Skin of body (tissue), 2 donors: ENCODE measurements around the gene S100A3. TPM values are rescaled to one million over a fixed set of nuclear protein-coding genes. Genes with fewer than 3 reads are reported as not detected.
"Not testable (repeated sequence)": the region's sequence is repeated elsewhere in the genome, so short reads cannot be mapped to it uniquely, and the experiment has no call there.

Experiments used
- DNase-seq: peaks from one replicate; lab custom pipeline; 2025; lab: John Stamatoyannopoulos, UW
- total RNA-seq: library from RNA; depleted of rRNA; stranded (reverse); fragments of >200 nt; gene quantifications from one replicate; pipeline ENCODE4 v1.2.3, GENCODE V29; 2014

Gene S100A3
- total RNA-seq, 1 donor from 2014 or later, result 36.0 TPM

DNA sequence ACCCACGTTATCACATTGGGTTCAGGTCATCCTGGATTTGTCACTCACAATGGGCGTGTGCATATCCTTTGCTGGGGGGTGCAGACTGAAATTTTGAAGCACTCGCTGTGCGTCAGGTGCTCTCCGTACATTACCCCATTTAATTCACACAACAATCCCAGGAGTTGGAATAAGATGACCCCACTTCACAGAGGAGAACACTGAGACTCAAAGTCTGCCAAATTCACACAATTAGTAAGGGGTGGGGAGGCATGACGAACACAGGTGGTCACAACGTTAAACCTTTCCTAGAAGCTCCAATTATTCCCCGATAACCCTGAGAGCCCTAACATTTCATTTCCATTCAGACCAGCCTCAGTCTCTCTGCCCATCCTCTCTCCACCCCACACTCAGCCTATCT is 20.4 kb upstream of the S100A3 start:
- DNase-seq, result no peak

DNA sequence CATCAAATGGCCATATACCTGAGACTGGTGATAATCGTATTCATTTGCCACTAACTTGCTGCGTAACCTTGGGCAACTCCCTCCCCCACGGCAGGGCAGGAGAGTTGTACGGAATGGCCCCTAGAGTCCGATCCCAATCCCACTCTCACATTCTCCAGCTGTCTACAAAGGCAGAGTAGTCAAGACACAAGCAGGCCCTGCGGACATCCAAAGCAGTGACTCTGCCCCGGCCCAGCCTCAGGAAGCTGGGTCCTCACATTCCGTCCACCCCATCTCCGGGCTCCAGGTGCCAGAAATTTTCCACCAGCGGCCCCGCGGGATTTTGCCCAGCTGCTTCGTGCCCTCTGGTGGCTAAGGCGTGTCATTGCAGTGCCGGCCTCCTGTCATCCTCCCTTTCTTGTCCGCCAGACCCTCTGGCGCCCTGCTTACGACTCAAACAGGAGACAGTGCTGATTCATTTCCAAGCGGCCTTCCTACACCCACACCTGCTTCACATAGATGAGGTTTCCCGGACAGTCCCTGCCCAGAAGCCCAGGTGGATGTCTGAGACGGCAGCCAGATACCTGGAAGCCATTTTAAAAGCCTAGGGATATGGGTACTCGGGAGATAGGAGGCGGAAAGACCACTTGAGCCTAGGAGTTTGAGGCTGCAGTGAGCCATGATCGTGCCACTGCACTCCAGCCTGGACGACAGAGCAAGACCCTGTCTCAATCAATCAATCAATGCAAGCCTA is 19.5 kb upstream of the S100A3 start:
- peak; percentile 78 for DNase-seq

DNA sequence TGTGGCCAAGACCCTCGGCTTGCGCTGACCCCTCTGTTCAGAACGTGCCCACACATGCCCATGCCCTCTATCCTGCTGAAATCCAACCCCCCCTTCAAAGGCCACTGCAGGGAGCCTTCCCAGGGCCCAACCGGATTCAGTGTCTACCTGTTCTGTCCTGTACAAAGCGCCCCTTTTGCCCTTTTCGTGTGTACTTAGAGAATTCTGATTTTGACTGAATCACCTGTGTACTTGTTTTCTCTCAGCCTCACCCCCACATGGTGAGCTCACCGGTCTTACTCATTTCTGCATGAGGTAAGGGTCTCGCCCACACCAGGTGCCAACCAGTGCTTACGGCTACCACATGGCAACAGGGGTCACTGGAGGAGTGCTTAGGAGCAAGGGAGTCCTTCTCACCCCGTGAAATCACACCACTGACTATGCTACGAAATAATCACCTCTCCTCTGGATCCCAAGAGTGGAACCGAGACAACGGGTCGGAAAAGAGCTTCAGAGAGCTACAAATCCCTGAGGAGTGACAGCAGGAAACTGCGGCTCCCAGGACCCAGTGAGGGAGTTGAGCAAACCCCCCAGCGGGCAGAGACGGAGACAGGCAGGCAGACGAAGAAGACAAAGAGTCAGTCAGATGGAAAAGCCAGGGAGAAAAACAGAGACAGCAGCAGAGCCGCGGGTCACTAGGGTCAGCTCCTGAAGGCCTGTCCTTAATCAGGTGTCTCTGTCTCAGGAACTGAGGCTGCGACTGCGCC is 18.7 kb upstream of the S100A3 start:
- DNase-seq, result no peak

DNA sequence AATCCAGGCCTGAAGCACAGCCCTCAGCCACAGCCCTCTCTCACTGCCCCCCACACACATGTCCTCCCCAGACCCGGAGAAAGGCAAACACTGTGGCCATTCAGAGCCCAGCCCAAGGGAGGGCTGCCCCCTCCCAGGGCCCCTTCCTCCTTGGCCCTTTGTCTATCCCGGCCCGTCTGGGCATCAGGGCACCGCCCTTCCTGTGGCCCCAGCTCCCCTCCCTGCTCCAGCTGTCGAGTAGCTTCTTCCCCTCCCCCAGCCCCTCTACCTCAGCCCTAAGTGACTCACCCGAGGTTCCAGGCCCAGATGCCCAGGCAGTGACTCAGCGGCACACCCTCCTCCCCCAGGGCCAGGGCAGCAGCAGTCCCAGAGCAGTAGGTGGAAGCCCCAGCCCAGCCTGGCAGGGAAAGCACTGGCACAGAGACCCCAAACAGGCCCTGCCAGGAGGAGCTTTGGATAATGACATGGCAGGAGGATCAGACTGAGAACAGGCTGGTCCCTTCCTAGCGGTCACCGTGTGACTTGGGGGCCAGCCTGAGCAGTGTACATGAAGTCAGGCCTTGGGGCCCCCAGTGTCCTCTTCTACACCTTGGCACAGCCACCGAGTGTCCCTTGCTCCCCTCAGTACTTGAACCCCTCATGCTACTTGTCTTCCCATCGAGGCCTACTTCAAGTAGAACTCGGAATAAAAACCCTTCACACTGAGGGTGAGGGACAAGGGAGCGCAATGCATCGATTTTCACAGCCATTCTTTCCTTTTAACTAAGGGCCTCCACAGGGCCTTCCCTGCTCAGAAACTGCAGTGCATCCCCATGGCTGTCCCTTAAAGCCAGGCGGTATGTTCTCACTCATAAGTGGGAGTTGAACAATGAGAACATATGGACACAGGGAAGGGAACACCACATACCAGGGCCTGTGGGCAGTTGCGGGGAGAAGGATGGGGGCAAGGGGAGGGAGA is 17.6 kb upstream of the S100A3 start:
- peak; percentile 64 for DNase-seq

DNA sequence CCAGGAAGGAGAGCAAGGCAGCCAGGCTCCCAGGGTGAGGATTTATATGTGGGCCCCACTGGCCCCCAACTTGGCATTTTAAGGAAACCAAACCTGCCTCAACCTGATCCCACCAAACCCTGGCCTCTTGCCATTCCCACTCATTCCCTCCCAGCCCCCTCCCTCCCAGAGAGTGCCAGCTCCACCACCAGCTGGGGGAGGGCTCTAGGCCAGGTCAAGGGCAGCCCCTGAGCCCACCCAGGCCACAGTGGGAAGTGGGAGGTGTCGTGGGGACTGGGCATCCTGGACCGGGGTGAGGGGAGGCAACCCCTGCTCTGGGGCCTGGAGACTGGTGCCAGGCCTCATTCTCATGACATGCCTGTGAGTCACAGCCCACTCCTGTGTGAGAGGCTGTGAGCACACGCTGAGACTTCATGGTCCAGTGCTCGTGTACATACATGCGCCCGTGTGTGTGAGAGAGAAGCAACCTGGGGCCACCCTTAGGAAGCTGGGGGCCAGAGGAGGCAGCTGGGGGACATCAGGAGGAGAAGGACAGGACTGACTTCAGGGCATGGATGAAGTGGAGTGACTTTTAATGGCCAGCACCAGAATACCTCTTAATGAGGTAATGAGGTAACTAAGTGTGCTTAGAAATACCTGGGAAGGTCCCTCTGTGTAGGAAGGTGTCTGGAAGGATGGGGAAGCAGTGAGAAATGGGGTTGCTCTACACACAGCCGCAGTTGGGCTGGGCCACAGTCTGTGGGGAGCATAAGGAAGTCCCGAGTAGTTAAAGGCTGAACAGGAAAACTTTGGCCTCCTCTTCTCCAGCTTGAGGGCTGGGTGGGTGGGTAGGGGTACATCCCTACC is 16.7 kb upstream of the S100A3 start, which contains the start of gene S100A2:
Gene S100A2, minus strand, starts transcription at position 316 of the 846 bp plus-strand sequence. CDS start 1,967 bp downstream, outside the sequence.
- no peak for DNase-seq

DNA sequence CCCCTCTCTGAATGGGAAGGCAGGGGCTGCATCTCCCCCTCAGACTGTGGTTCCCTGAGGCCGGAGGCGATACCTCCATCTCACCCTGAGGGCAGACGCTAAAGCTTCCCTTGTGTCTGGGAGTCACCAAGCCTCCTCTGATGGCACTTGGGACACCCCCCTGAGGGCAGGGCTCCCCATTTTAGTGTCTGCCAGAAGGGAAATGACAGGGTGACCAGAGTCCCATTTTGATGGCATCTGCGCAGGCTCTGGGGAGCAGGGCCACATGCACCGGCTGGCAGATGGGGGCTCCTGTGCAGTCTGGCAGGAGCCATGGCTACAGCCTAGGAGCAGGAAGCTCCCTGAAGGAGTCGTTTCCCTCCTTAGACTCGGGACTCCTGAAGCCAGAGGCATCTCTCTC is 14.9 kb upstream of the S100A3 start:
- no peak for DNase-seq

DNA sequence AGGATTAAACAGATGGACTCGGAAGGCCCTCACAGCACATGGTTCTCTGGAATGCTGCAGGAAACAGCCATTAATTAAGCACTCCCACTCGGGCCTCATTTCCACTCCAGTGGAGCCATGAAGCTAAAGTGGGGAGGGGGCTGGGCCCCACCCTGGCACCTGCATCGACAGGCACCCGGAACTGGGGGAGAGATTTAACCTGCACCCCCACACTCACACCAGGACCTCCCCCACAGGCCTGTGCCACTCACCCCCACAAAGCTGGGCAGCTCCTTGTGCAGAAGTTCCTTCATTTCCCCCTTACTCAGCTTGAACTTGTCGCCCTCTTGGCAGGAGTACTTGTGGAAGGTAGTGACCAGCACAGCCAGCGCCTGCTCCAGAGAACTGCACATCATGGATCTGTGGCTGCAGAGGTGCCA is 14.4 kb upstream of the S100A3 start:
- no peak for DNase-seq

DNA sequence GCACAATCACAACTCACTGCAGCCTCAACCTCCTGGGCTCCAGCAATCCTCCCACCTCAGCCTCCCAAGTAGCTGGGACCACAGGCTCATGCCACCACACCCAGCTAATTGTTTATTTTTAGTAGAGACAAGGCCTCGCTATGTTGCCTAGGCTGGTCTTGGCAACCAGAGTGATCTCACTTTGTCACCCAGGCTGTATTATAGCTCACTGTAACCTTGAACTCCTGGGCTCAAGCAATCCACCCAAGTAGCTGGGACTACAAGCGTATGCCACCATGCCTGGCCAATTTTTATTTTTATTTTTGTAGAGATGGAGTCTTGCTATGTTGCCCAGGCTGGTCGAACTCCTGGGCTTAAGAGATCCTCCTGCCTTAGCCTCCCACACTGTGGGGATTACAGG is 13.0 kb upstream of the S100A3 start:
- DNase-seq, result not testable (repeated sequence)

DNA sequence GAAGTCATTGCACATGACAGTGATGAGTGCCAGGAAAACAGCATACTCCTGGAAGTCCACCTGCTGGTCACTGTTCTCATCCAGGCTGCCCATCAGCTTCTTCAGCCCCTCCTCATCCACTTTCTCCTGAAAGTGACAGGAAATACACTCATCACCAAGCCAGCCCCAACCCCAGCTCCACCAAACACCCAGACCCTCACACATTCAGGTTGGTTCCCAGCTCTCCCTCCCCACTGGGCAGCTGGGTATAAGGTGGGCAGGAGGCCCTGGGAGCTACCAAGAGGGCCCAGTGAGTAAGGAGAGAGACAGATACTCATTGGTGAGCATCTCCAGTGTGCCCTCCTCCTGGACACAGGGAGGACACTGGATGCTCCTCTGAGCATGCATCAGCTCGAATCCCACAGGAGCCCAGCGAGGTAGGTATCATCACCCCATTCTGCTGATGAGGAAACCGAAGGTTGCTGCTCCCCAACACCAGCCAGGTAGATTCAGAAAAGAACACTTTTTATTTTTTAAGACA is 12.5 kb upstream of the S100A3 start:
- DNase-seq, result no peak

DNA sequence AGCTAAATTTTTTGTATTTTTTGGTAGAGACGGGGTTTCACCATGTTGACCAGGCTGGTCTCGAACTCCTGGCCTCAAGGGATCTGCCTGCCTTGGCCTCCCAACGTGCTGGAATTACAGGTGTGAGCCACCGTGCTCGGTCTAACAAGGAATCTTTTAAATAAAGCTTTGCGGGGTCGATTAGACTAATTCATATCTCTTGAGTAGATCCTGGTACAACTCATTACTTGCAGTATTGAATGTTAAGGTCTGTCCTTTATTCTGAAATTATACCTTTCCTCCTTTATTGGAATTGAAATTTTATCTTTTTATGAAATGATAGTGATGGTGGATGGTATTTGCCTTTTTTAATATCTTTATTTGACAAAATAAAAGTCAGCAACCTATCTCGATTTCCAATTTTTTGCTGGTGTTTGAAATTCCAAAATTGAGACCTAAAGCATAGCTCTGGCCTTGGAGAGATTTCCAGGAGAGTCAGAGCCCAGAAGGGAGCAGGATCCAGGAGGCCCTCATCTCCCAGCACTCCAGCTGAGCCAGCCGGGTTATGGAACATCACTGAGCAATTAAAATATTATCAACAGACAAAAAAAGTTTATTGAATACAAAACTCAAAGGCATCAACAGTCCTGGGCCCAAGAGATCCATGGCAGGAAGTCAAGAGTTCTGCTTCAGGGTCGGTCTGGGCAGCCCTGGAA is 11.9 kb upstream of the S100A3 start:
- DNase-seq, result no peak

DNA sequence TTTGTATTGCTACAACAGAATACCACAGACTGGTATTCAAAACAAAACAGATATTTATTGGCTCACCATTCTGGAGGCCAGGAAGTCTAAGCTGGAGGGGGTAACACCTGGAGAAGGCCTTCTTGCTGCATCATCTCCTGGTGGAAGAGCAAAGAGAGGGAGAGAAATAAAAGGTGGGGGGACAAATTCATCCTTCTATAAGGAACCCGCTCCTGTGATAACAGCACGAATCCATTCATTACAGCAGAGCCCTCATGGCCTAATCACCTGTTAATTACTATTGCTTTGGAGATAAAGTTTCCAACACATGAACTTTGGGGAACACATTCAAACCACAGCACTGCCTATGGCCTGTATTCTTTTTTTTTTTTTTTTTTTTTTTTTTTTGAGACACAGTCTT is 11.2 kb upstream of the S100A3 start:
- DNase-seq, result no peak

DNA sequence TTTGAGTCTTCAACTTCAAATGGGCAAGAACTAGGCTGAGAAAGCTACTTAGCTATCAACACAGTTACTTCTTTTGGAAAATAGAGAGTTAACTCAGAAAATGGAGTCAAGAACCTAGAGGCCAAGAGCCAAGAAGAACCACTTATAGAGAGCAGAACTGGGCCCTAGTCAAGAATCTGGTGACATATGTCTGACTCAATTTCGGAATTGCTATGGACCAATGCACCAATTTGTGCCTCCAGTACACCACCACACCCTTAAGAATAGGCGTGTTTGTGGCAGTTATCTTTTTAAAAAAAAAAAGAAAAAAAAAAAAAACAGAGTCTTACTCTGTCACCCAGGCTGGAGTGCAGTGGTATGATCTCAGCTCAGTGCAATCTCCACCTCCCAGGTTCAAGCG is 8.8 kb upstream of the S100A3 start:
- DNase-seq, result no peak

DNA sequence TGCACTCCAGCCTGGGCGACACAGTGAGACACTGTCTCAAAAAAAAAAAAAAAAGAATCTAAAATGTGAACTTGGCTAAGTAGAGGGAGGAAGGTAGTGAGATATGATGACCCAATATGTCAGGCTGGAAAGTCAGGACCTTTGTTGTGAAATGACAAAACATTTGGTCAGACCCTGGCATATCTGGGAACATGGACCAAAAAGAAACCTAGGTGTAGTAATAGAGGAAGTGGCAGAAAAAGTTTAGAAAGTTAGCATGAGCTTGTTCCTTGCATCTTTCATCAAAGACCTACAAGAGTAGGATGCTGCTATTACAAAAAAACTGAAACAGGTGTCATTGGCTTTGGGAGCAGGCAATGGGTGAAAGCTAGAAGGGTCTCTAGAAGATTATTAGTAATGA is 7.3 kb upstream of the S100A3 start:
- DNase-seq, result no peak

DNA sequence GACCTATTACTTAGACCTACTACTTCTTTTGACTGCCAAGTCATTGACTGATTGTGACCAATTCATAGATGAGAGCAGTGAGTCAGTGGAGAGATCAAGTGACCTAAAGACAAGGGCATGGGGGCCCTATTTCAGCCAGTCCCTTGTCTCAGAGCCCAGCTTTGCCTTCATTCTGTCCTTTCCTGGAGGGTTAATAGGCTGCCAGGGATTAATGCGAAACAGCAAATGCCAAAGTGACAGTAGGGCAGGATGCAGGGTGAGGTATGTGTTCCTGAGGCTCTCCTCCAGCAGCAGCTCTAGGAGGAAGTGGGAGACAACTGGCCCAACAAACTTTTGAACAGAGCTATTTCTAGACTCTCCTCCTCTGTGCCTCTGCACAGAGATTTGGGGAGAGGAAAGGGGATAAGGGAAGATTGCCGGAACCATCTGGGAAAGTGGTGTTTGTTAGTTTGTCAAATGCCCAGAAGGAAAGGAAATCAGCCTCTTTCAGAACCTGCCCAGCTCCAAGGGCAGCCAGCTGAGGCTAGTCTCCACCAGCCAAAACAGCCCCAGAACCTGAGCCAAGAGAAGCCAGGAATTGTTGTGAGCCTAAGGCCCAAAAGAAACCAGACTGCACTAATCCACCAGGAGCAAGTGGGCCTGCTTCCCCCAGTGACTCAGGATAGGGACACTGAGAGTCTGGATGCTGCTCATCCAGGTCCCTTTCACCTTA is 4.9 kb upstream of the S100A3 start:
- no peak for DNase-seq

DNA sequence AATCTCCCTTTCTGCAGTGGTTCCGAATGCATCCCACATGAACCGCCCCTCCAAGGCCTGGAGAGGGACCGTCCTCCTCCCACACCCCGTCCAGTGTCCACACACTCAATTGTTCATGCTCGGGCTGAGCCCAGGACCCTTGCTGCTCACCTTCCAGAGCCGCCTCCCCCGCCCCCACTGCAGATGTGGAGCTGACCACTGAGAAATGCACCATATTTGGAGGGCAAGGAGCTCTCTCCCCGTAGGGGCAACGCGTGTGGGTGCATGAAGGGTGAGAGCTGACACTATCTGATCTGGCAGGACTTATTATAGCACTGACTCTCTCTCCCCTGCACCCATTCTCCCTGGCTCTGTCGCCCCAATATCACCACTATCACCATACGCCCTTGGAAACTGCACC is 4.0 kb upstream of the S100A3 start:
- no peak for DNase-seq

DNA sequence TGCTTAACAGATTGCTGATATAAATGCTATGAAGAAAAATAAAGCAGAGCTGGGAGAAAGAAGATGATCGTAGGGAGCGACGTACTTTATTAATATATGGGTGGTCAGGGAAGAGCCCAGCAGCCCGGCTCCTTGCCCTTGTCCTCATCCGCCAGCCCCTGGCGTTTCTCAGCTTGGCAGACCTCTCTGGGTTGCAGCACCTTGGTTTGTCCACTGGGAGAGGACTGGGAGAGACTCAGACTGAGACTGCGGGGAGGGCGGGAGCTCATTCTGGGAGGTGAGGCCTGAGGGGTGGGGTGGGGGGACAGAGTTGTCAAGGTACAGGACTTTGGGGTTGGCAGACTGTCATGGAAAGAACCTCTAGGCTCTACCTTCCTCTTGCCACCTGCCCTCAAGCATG is 3.3 kb upstream of the S100A3 start:
- no peak for DNase-seq

DNA sequence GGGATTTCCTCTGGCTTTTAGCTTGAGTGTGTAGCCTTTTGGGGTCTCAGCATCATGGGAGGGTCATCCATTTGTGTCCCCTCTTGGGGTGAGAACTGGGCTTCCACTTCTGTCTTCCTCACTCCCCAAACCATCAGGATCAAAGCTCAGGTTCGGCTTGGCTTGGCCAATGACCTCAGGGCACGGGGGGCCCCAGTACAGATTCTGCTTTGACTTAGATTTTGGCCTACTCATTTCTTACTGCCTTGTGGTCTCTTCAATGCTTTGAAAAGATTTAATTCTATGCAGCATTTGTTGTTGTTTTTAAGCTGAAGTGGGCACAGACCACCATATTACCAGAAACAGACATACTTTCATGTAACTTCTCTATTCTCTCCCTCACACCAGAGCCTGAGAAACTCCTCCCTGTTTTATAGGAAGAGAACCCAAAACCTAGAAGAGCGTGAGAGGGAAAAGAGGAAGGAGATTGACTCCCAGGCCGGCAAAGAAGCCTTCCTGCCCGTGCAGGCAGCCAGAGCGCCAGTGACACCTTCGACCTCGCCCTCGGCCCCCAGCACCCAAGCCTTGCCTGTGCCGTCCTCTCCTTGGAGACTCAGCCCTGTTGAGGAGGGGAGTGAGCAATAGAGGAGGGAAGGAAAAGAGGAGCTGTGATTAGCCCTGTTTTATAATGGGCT is 1.9 kb upstream of the S100A3 start:
- DNase-seq, result no peak

DNA sequence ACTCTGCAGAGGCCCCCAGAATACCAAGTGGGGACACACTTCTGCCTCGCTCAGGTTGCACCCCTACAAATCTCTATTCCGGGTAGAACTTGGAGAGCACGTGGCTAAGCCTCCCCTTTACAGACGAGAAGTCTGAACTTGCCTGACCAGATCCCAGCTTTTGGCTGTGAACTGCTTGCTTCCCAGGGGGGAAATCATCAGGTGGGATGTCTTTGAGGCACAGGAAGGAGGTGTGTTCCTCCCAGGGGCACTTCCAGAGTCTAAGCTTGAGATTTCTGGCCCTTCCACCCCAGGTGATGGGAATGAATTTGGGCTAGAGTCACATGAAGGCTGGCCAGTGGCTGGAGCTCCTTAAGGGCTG is 1.3 kb upstream of the S100A3 start:
- DNase-seq, result no peak
